Liver (tissue), 3 donors: ENCODE results near the gene RAB44.
"Not testable (repeated sequence)": the region's sequence is repeated elsewhere in the genome, so short reads cannot be mapped to it uniquely, and the experiment has no call there.

Experiments used
- CTCF ChIP-seq: fragments of 150-350 bp; IDR thresholded peaks from 2 replicates; pipeline ENCODE4 v1.5.1; 2017; ENCODE audit warnings: improper control_type of control experiment, low read depth, low read length; ENCODE audit not compliant: missing input control
- EGR1 ChIP-seq, 2 donors: IDR thresholded peaks; 2 replicates each; pipeline ENCODE4 v1.6.1; 2016 to 2018; ENCODE audit warnings: antibody characterized with exemption in 2 of 2, low read depth in 2 of 2
- GABPA ChIP-seq, 2 donors: IDR thresholded peaks in 1 of 2; conservative IDR thresholded peaks in 1 of 2; 2 replicates each; pipeline ENCODE4 v1.6.1; 2016; ENCODE audit warnings: antibody characterized with exemption in 2 of 2, mild to moderate bottlenecking in 1 of 2, moderate library complexity in 1 of 2
- JUND ChIP-seq, 2 donors: IDR thresholded peaks; 2 replicates each; pipeline ENCODE4 v1.6.1; 2016; ENCODE audit warnings: antibody characterized with exemption in 2 of 2
- MAX ChIP-seq: IDR thresholded peaks from 2 replicates; pipeline ENCODE4 v1.6.1; 2016; ENCODE audit warnings: antibody characterized with exemption
- RAD21 ChIP-seq, 2 donors: IDR thresholded peaks; 2 replicates each; pipeline ENCODE4 v1.6.1; 2016; ENCODE audit warnings: antibody characterized with exemption in 2 of 2, mild to moderate bottlenecking in 2 of 2
- RXRA ChIP-seq, 2 donors: IDR thresholded peaks; 2 replicates each; pipeline ENCODE4 v1.6.1; 2017 to 2018; ENCODE audit warnings: antibody characterized with exemption in 2 of 2, mild to moderate bottlenecking in 1 of 2
- SP1 ChIP-seq: IDR thresholded peaks from 2 replicates; pipeline ENCODE4 v1.6.1; 2018; ENCODE audit warnings: antibody characterized with exemption, mild to moderate bottlenecking
- YY1 ChIP-seq: IDR thresholded peaks from 2 replicates; pipeline ENCODE4 v1.6.1; 2016; ENCODE audit warnings: antibody characterized with exemption, mild to moderate bottlenecking
- ZBTB33 ChIP-seq: IDR thresholded peaks from 2 replicates; pipeline ENCODE4 v1.6.1; 2016; ENCODE audit warnings: antibody characterized with exemption
- TF ChIP-seq, protein P1 (sequence below): IDR thresholded peaks from 2 replicates; pipeline ENCODE4 v1.6.1; 2016; ENCODE audit warnings: antibody characterized with exemption, mild to moderate bottlenecking
- donor health status: healthy.
- donor health status: healthy.

DNA sequence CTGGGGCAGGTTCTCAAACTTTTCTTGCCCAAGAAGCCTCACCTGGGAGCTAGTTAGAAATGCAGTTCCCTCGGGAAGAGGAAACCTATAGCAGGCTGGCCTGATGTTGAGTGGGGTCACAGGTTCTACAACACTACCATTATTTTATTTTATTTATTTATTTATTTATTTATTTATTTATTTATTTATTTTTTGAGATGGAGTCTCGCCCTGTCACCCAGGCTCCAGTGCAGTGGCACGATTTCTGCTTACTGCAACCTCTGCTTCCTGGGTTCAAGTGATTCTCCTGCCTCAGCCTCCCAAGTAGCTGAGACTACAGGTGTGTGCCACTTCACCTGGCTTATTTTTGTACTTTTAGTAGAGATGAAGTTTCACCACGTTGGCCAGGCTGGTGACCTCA is 26.4 kb downstream of the RAB44 start:
- TF ChIP-seq EGR1 (IDR thresholded peaks at IDR 0.05; ENCODE audit: low read depth in 2 of 2); CTCF; RAD21 (IDR thresholded peaks at IDR 0.05); JUND (IDR thresholded peaks at IDR 0.05); SP1; GABPA (IDR thresholded peaks at IDR 0.05 in 1 of 2, conservative IDR thresholded peaks at IDR 0.05 in 1 of 2); YY1; RXRA (IDR thresholded peaks at IDR 0.05); ZBTB33; MAX: not testable (repeated sequence)
- TF ChIP-seq, protein P1, sequence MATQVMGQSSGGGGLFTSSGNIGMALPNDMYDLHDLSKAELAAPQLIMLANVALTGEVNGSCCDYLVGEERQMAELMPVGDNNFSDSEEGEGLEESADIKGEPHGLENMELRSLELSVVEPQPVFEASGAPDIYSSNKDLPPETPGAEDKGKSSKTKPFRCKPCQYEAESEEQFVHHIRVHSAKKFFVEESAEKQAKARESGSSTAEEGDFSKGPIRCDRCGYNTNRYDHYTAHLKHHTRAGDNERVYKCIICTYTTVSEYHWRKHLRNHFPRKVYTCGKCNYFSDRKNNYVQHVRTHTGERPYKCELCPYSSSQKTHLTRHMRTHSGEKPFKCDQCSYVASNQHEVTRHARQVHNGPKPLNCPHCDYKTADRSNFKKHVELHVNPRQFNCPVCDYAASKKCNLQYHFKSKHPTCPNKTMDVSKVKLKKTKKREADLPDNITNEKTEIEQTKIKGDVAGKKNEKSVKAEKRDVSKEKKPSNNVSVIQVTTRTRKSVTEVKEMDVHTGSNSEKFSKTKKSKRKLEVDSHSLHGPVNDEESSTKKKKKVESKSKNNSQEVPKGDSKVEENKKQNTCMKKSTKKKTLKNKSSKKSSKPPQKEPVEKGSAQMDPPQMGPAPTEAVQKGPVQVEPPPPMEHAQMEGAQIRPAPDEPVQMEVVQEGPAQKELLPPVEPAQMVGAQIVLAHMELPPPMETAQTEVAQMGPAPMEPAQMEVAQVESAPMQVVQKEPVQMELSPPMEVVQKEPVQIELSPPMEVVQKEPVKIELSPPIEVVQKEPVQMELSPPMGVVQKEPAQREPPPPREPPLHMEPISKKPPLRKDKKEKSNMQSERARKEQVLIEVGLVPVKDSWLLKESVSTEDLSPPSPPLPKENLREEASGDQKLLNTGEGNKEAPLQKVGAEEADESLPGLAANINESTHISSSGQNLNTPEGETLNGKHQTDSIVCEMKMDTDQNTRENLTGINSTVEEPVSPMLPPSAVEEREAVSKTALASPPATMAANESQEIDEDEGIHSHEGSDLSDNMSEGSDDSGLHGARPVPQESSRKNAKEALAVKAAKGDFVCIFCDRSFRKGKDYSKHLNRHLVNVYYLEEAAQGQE = not testable (repeated sequence)
